Uterine smooth muscle cell (primary cell): ENCODE results near the gene HSPG2. TPM values are rescaled to one million over a fixed set of nuclear protein-coding genes. Genes with fewer than 3 reads are reported as not detected.

Source experiments
- total RNA-seq: library from RNA; depleted of rRNA; stranded (reverse); fragments of >200 nt; gene quantifications from 2 replicates; pipeline ENCODE4 v1.2.3, GENCODE V29; 2014

The HSPG2 gene
- 92.9 and 187 TPM in 2 replicates for total RNA-seq

GRCh38 chr1:21937034-21937371 lies at the start of gene HSPG2:
Gene HSPG2, minus strand, starts transcription at chr1:21937310. Its CDS starts 93 bp downstream, at chr1:21937217.

GRCh38 chr1:21976703-21977239 lies 39.7 kb upstream of the HSPG2 start, which contains the start of gene CELA3B:
Gene CELA3B, plus strand, starts transcription at chr1:21977022. Its CDS starts 18 bp downstream, at chr1:21977040.

GRCh38 chr1:21811875-21812305 lies 125.2 kb downstream of the HSPG2 start, which contains the start of gene LDLRAD2:
Gene LDLRAD2, plus strand, starts transcription at chr1:21812265. Its CDS starts 187 bp downstream, at chr1:21812452.

GRCh38 chr1:21782868-21783678 lies 154.0 kb downstream of the HSPG2 start, which contains the start of gene USP48:
Gene USP48, minus strand, starts transcription at chr1:21783149. Its CDS starts 192 bp downstream, at chr1:21782957.

Other genes starting within 250 kb of the HSPG2 start
- gene USP48, start 154.2 kb downstream of the HSPG2 start, total RNA-seq: 49.5 and 56.1 TPM in 2 replicates
- gene LDLRAD2, start 125.0 kb downstream of the HSPG2 start, total RNA-seq: 0.11 TPM in 1 of 2 replicates, not detected in the other
- not detected in 2 replicates for gene CELA3B, start 39.7 kb upstream of the HSPG2 start, total RNA-seq
- not detected in 2 replicates for gene CELA3A, start 64.3 kb upstream of the HSPG2 start, total RNA-seq
- gene CDC42, start 115.4 kb upstream of the HSPG2 start, total RNA-seq: 340 and 543 TPM in 2 replicates
- gene WNT4, start 205.8 kb upstream of the HSPG2 start, total RNA-seq: 0.11 and 0.50 TPM in 2 replicates